B cell (primary cell): ENCODE data around the gene DCAF7.

ENCODE experiments used
- CTCF ChIP-seq: fragments of 200-600 bp; IDR thresholded peaks from one replicate; pipeline ENCODE4 v1.8.0; 2022; ENCODE audit warnings: antibody characterized with exemption, mild to moderate bottlenecking
- EZH2 ChIP-seq: IDR thresholded peaks from 2 replicates; pipeline ENCODE4 v1.6.1; 2012; ENCODE audit warnings: borderline replicate concordance, low read depth, mild to moderate bottlenecking, moderate library complexity, low read length; ENCODE audit not compliant: insufficient read depth, poor library complexity, severe bottlenecking

- TF ChIP-seq CTCF (no peak), EZH2 (no peak)
Observed at GRCh38 chr17:63503341-63503705, 47.0 kb upstream of the DCAF7 start.
